ENCODE results near the gene RPS2.

The RPS2 gene

GRCh38 chr16:1991135-1991551 is 26.5 kb upstream of the RPS2 start:
- Histone ChIP-seq H3K4me1 (ENCODE audit: control insufficient read depth in 1 of 2, insufficient read depth in 2 of 2, low read length in 2 of 2) (peaks cover 9 to 18% of the 10 kb centered on the region in 2 experiments), H3K27ac (ENCODE audit: low read depth, low read length) (no peak overlapping the region), H3K18ac (ENCODE audit: low read length) (no peak overlapping the region), H3K27me3 (ENCODE audit: insufficient read depth, low read length) (peaks cover 33% of the 10 kb centered on the region), H3K79me2 (ENCODE audit: control insufficient read depth, insufficient read depth, low read length, poor library complexity) (no peaks in the 10 kb centered on the region), H2BK120ac (ENCODE audit: insufficient read depth, low read length, poor library complexity) (no peak overlapping the region), H3K14ac (ENCODE audit: low read length) (no peak overlapping the region), H3K4ac (ENCODE audit: low read depth, low read length) (no peak overlapping the region), H3K36me3 (ENCODE audit: control insufficient read depth in 1 of 2, insufficient read depth in 2 of 2, low read length in 2 of 2) (peaks cover 10 to 11% of the 10 kb centered on the region in 2 experiments), H3K4me2 (ENCODE audit: low read length) (peak overlapping the region; percentile 17), H4K12ac (ENCODE audit: low read depth, low read length) (no peak overlapping the region), H2AK5ac (ENCODE audit: low read length) (no peak overlapping the region), H3K79me1 (ENCODE audit: low read length) (peaks cover 5% of the 10 kb centered on the region), H2BK12ac (ENCODE audit: low read length) (no peak overlapping the region), H3K9me3 (ENCODE audit: insufficient read depth, low read depth, low read length) (peaks cover 19% of the 10 kb centered on the region), H4K8ac (ENCODE audit: low read depth, low read length) (no peak overlapping the region), H3K9ac (ENCODE audit: low read length) (no peak overlapping the region), H2AFZ (ENCODE audit: insufficient read depth, low read length, poor library complexity) (no peak overlapping the region), H3K4me3 (ENCODE audit: low read depth, low read length) (no peak overlapping the region), H2BK5ac (ENCODE audit: low read depth, low read length, poor library complexity) (no peak overlapping the region), H4K91ac (ENCODE audit: low read depth, low read length) (no peak overlapping the region), H3K23ac (ENCODE audit: low read length) (no peak overlapping the region)
- DNase-seq: no peak
- WGBS (ENCODE audit: extremely low coverage, insufficient coverage, insufficient read length): no CpG with 5 or more reads among the region's 18 CpGs

DNA sequence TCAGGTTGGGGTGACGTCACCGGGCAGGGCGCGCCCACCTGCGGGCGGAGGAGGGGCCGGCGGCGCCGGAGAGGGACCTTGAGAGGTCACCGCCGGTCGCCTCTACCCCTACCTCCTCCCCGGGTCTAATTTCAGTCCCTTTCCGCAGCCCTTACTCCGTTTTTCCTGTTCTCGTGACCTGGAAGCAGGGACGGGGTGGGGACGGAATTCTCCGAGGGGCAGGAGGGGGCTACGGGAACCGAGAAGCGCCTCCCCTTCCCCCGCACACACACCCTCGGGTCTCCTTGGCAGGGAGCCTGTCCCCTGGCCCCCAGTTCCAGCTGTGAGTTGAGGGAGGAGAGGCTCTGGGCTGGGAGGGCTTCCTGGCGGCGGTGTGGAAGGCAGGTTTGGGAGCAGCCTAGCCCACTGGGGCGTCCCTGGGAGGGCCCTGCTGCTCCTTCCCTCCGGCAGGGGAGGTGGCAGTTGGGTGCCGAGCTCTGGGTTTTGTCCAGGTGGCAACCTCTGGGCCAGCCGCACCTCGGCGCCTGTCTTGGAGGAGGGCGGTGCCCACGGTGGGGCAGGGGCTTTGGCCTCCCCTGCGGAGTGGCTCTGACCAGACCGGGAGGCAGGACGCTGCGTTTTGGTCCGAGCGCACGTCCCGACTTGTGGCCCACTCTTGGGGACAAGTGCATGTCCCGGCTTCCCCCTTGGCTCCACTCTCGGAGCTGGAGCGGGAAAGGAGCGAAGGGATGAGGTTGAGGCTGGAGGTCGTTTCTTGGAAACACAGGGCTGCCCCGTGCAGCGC is 25.9 kb upstream of the RPS2 start:
- Histone ChIP-seq H3K18ac (ENCODE audit: low read length) (peak overlapping the region; percentile 9), H3K9ac (ENCODE audit: low read length) (no peak overlapping the region), H3K4me3 (ENCODE audit: low read depth, low read length) (peak overlapping the region; percentile 23), H3K27ac (ENCODE audit: low read depth, low read length) (no peak overlapping the region), H3K4me2 (ENCODE audit: low read length) (peak overlapping the region; percentile 63), H2BK12ac (ENCODE audit: low read length) (peak overlapping the region; percentile 5), H3K36me3 (ENCODE audit: control insufficient read depth in 1 of 2, insufficient read depth in 2 of 2, low read length in 2 of 2) (peaks cover 16 to 17% of the 10 kb centered on the region in 2 experiments), H3K27me3 (ENCODE audit: insufficient read depth, low read length) (peaks cover 33% of the 10 kb centered on the region), H3K4ac (ENCODE audit: low read depth, low read length) (no peak overlapping the region), H2AK5ac (ENCODE audit: low read length) (peak overlapping the region; percentile 13), H3K14ac (ENCODE audit: low read length) (peak overlapping the region; percentile 16), H2BK120ac (ENCODE audit: insufficient read depth, low read length, poor library complexity) (peak overlapping the region; percentile 25), H4K8ac (ENCODE audit: low read depth, low read length) (peak overlapping the region; percentile 44), H2AFZ (ENCODE audit: insufficient read depth, low read length, poor library complexity) (peak overlapping the region; percentile 3), H3K23ac (ENCODE audit: low read length) (no peak overlapping the region), H4K12ac (ENCODE audit: low read depth, low read length) (peak overlapping the region; percentile 23), H3K4me1 (ENCODE audit: control insufficient read depth in 1 of 2, insufficient read depth in 2 of 2, low read length in 2 of 2) (peaks cover 9 to 19% of the 10 kb centered on the region in 2 experiments), H3K9me3 (ENCODE audit: insufficient read depth, low read depth, low read length) (peaks cover 19% of the 10 kb centered on the region), H2BK5ac (ENCODE audit: low read depth, low read length, poor library complexity) (no peak overlapping the region), H3K79me1 (ENCODE audit: low read length) (peaks cover 5% of the 10 kb centered on the region), H3K79me2 (ENCODE audit: control insufficient read depth, insufficient read depth, low read length, poor library complexity) (no peaks in the 10 kb centered on the region), H4K91ac (ENCODE audit: low read depth, low read length) (peak overlapping the region; percentile 15)
- no CpG with 5 or more reads among the region's 50 CpGs for WGBS (ENCODE audit: extremely low coverage, insufficient coverage, insufficient read length)
- DNase-seq: peak; percentile 38 to 54

GRCh38 chr16:1990101-1990350 is 25.4 kb upstream of the RPS2 start:
- no CpG with 5 or more reads among the region's 25 CpGs for WGBS (ENCODE audit: extremely low coverage, insufficient coverage, insufficient read length)
- peaks cover 14 to 24% of the 10 kb centered on the region in 2 experiments for H3K4me1 ChIP-seq (ENCODE audit: control insufficient read depth in 1 of 2, insufficient read depth in 2 of 2, low read length in 2 of 2)
- H3K23ac ChIP-seq (ENCODE audit: low read length): no peak overlapping the region

GRCh38 chr16:1989209-1990100 is 24.8 kb upstream of the RPS2 start, which contains the start of gene SYNGR3:
TSS of gene SYNGR3 (plus strand) at chr16:1989970. CDS start at chr16:1990103, 133 bp downstream.
- Histone ChIP-seq H3K9me3 (ENCODE audit: insufficient read depth, low read depth, low read length) (peaks cover 19% of the 10 kb centered on the region), H2BK12ac (ENCODE audit: low read length) (peak within 1 kb of the TSS; percentile 5), H3K27me3 (ENCODE audit: insufficient read depth, low read length) (peaks cover 33% of the 10 kb centered on the region), H3K36me3 (ENCODE audit: control insufficient read depth in 1 of 2, insufficient read depth in 2 of 2, low read length in 2 of 2) (peaks cover 20% of the 10 kb centered on the region in 2 experiments), H3K9ac (ENCODE audit: low read length) (no peak within 1 kb of the TSS), H4K91ac (ENCODE audit: low read depth, low read length) (peak within 1 kb of the TSS; percentile 15), H3K4me2 (ENCODE audit: low read length) (peak within 1 kb of the TSS; percentile 78), H3K79me1 (ENCODE audit: low read length) (peaks cover 7% of the 10 kb centered on the region), H3K27ac (ENCODE audit: low read depth, low read length) (no peak within 1 kb of the TSS), H3K4me3 (ENCODE audit: low read depth, low read length) (peak within 1 kb of the TSS; percentile 23), H3K79me2 (ENCODE audit: control insufficient read depth, insufficient read depth, low read length, poor library complexity) (peaks cover 1% of the 10 kb centered on the region), H2BK120ac (ENCODE audit: insufficient read depth, low read length, poor library complexity) (peak within 1 kb of the TSS; percentile 25), H3K4me1 (ENCODE audit: control insufficient read depth in 1 of 2, insufficient read depth in 2 of 2, low read length in 2 of 2) (peaks cover 17 to 27% of the 10 kb centered on the region in 2 experiments), H3K4ac (ENCODE audit: low read depth, low read length) (no peak within 1 kb of the TSS), H4K8ac (ENCODE audit: low read depth, low read length) (peak within 1 kb of the TSS; percentile 44), H2BK5ac (ENCODE audit: low read depth, low read length, poor library complexity) (no peak within 1 kb of the TSS), H3K14ac (ENCODE audit: low read length) (peak within 1 kb of the TSS; percentile 16), H2AK5ac (ENCODE audit: low read length) (peak within 1 kb of the TSS; percentile 13), H3K23ac (ENCODE audit: low read length) (no peak within 1 kb of the TSS), H4K12ac (ENCODE audit: low read depth, low read length) (peak within 1 kb of the TSS; percentile 23), H3K18ac (ENCODE audit: low read length) (peak within 1 kb of the TSS; percentile 9), H2AFZ (ENCODE audit: insufficient read depth, low read length, poor library complexity) (peak within 1 kb of the TSS; percentile 3)
- peak in 1 of 2 donors; percentile 37 for DNase-seq
- no CpG with 5 or more reads among the region's 67 CpGs for WGBS (ENCODE audit: extremely low coverage, insufficient coverage, insufficient read length)

More at GRCh38 chr16:1990101-1990350, 25.4 kb upstream of the RPS2 start:
- H2AK5ac ChIP-seq (ENCODE audit: low read length): no peak overlapping the region
- H2BK5ac ChIP-seq (ENCODE audit: low read depth, low read length, poor library complexity): no peak overlapping the region
- H3K4me2 ChIP-seq (ENCODE audit: low read length): peak overlapping the region; percentile 78
- H3K79me1 ChIP-seq (ENCODE audit: low read length): peaks cover 5% of the 10 kb centered on the region
- peaks cover 20% of the 10 kb centered on the region in 2 experiments for H3K36me3 ChIP-seq (ENCODE audit: control insufficient read depth in 1 of 2, insufficient read depth in 2 of 2, low read length in 2 of 2)
- H4K91ac ChIP-seq (ENCODE audit: low read depth, low read length): no peak overlapping the region
- H3K4me3 ChIP-seq (ENCODE audit: low read depth, low read length): peak overlapping the region; percentile 23
- no peak overlapping the region for H3K27ac ChIP-seq (ENCODE audit: low read depth, low read length)
- H4K8ac ChIP-seq (ENCODE audit: low read depth, low read length): no peak overlapping the region
- H3K4ac ChIP-seq (ENCODE audit: low read depth, low read length): no peak overlapping the region
- H4K12ac ChIP-seq (ENCODE audit: low read depth, low read length): no peak overlapping the region
- no peak overlapping the region for H3K9ac ChIP-seq (ENCODE audit: low read length)
- H2BK12ac ChIP-seq (ENCODE audit: low read length): no peak overlapping the region
- no peak overlapping the region for H2AFZ ChIP-seq (ENCODE audit: insufficient read depth, low read length, poor library complexity)
- no peak for DNase-seq
- no peak overlapping the region for H2BK120ac ChIP-seq (ENCODE audit: insufficient read depth, low read length, poor library complexity)
- no peak overlapping the region for H3K18ac ChIP-seq (ENCODE audit: low read length)
- H3K79me2 ChIP-seq (ENCODE audit: control insufficient read depth, insufficient read depth, low read length, poor library complexity): no peaks in the 10 kb centered on the region
- peaks cover 33% of the 10 kb centered on the region for H3K27me3 ChIP-seq (ENCODE audit: insufficient read depth, low read length)
- peaks cover 19% of the 10 kb centered on the region for H3K9me3 ChIP-seq (ENCODE audit: insufficient read depth, low read depth, low read length)
- H3K14ac ChIP-seq (ENCODE audit: low read length): no peak overlapping the region

Data from trophoblast cell (in vitro differentiated cells and primary cell).